ENCODE measurements around the gene RAD51C.

RAD51C gene

GRCh38 chr17:58677194-58677880 is 15.1 kb upstream of the RAD51C start:
- TF ChIP-seq TAF1 (IDR thresholded peaks at IDR 0.05; ENCODE audit: borderline replicate concordance, insufficient read depth, low read length) (no peak), FOXP2 (optimal IDR thresholded peaks at IDR 0.05; ENCODE audit: borderline replicate concordance, extremely low read depth, extremely low read length, insufficient read depth) (no peak), SIN3A (IDR thresholded peaks at IDR 0.05; ENCODE audit: borderline replicate concordance, insufficient read depth, low read length) (no peak), POLR2AphosphoS5 (IDR thresholded peaks at IDR 0.05; ENCODE audit: low read depth, low read length) (no peak), REST (IDR thresholded peaks at IDR 0.05; ENCODE audit: insufficient read depth in 1 of 2, low read depth in 2 of 2, low read length in 2 of 2) (no peak)

DNA sequence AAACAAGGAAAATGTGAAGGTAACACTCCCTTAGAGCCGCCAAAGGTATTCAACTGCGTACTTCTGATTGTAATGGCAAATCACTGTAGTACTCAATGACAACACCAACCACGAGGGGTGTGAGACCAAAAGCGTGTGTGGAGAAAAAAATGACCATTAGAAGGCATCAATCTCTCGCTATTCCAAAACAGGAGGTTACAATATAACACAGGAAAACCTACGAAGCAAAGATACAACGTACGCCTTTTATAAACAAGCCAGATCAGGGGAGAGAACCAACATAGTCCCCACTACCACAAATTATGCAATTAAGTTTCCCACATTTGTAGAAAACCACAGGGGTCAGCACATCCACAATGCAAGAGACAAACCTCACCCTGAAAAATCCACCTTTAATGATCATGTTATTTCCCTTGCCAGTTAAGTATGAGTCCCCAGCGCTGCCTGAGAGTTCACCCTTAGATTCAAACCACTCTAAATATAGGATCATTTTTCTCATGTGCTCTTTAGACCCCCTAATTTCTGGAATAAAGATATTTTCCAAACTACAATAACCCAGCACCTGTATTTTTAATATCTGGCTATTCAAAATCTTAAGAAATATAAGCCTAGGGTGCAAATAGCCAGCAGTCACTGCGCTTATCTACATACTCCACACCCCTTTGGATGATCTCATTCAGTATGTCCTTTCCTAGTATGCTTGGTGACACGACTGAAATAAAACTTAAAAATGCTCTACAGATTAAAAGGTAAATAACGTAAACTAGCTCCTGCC is 13.0 kb upstream of the RAD51C start:
- TF ChIP-seq SIN3A (IDR thresholded peaks at IDR 0.05; ENCODE audit: borderline replicate concordance, insufficient read depth, low read length) (peak; percentile 40; the same call in 1 of the 2 replicates), POLR2AphosphoS5 (IDR thresholded peaks at IDR 0.05; ENCODE audit: low read depth, low read length) (peak; percentile 100), TAF1 (IDR thresholded peaks at IDR 0.05; ENCODE audit: borderline replicate concordance, insufficient read depth, low read length) (no peak), FOXP2 (optimal IDR thresholded peaks at IDR 0.05; ENCODE audit: borderline replicate concordance, extremely low read depth, extremely low read length, insufficient read depth) (no peak)

- no peak for TF ChIP-seq SIN3A (IDR thresholded peaks at IDR 0.05; ENCODE audit: borderline replicate concordance, insufficient read depth, low read length)
- TF ChIP-seq FOXP2 (optimal IDR thresholded peaks at IDR 0.05; ENCODE audit: borderline replicate concordance, extremely low read depth, extremely low read length, insufficient read depth) = no peak
These were observed 12.4 kb upstream of the RAD51C start for GRCh38 chr17:58680038-58680369.

DNA sequence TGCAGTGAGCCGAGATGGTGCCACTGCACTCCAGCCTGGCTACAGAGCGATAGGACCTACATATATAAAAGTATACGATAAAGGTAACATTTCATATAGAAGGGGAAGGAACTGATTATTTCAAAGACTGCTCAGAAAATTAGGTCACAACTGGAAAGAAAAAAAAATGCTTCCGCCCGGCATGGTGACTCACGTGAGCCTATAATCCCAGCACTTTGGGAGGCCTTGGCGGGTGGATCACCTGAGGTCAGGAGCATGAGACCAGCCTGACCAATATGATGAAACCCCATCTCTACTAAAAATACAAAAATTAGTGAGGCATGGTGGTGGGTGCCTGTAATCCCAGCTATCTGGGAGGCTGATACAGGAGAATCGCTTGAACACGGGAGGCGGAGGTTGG is 8.4 kb upstream of the RAD51C start:
- TF ChIP-seq REST (IDR thresholded peaks at IDR 0.05; ENCODE audit: insufficient read depth in 1 of 2, low read depth in 2 of 2, low read length in 2 of 2) (no peak), SIN3A (IDR thresholded peaks at IDR 0.05; ENCODE audit: borderline replicate concordance, insufficient read depth, low read length) (no peak), POLR2AphosphoS5 (IDR thresholded peaks at IDR 0.05; ENCODE audit: low read depth, low read length) (no peak), TAF1 (IDR thresholded peaks at IDR 0.05; ENCODE audit: borderline replicate concordance, insufficient read depth, low read length) (no peak), FOXP2 (optimal IDR thresholded peaks at IDR 0.05; ENCODE audit: borderline replicate concordance, extremely low read depth, extremely low read length, insufficient read depth) (no peak)

- no peak for TF ChIP-seq SIN3A (IDR thresholded peaks at IDR 0.05; ENCODE audit: borderline replicate concordance, insufficient read depth, low read length)
These were observed 5.4 kb upstream of the RAD51C start for GRCh38 chr17:58686980-58687379.

GRCh38 chr17:58688521-58688920 is 3.9 kb upstream of the RAD51C start:
- no peak for TF ChIP-seq REST (IDR thresholded peaks at IDR 0.05; ENCODE audit: insufficient read depth in 1 of 2, low read depth in 2 of 2, low read length in 2 of 2)
- no peak for TF ChIP-seq TAF1 (IDR thresholded peaks at IDR 0.05; ENCODE audit: borderline replicate concordance, insufficient read depth, low read length)
- TF ChIP-seq FOXP2 (optimal IDR thresholded peaks at IDR 0.05; ENCODE audit: borderline replicate concordance, extremely low read depth, extremely low read length, insufficient read depth) = no peak
- TF ChIP-seq SIN3A (IDR thresholded peaks at IDR 0.05; ENCODE audit: borderline replicate concordance, insufficient read depth, low read length) = no peak
- TF ChIP-seq POLR2AphosphoS5 (IDR thresholded peaks at IDR 0.05; ENCODE audit: low read depth, low read length) = no peak
